Breast epithelium (tissue), 3 donors: Measurements from ENCODE around the gene RERE.

Experiments used
- POLR2A ChIP-seq: fragments of 450-650 bp; IDR thresholded peaks from one replicate; pipeline ENCODE4 v1.6.1; 2016; ENCODE audit warnings: antibody characterized with exemption, mild to moderate bottlenecking, moderate library complexity
- TF ChIP-seq, protein P1 (sequence below), 3 donors: fragments of 450-650 bp; IDR thresholded peaks; one replicate each; pipeline ENCODE4 v1.5.1; 2016 to 2017; ENCODE audit warnings: antibody characterized with exemption in 3 of 3, mild to moderate bottlenecking in 3 of 3, moderate library complexity in 3 of 3

DNA sequence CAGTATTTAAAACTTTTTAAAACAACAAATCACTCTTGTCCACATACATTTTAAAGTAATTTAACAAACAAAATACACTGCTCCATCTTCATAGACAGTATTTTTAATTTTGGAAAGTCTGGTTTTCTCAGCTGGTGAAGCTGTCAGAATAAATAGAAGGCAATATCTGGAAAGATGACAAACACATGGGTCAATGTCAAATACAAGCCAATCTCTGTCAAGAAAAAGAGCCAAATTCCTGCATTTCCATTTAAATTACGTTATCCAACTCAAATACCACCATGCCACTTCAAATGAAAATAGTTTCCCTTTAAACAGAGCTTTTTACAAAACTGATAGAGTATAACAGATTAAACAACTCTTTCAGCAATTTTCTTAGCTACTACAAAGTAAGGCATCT is 176.5 kb downstream of the RERE start:
- TF ChIP-seq, protein P1, sequence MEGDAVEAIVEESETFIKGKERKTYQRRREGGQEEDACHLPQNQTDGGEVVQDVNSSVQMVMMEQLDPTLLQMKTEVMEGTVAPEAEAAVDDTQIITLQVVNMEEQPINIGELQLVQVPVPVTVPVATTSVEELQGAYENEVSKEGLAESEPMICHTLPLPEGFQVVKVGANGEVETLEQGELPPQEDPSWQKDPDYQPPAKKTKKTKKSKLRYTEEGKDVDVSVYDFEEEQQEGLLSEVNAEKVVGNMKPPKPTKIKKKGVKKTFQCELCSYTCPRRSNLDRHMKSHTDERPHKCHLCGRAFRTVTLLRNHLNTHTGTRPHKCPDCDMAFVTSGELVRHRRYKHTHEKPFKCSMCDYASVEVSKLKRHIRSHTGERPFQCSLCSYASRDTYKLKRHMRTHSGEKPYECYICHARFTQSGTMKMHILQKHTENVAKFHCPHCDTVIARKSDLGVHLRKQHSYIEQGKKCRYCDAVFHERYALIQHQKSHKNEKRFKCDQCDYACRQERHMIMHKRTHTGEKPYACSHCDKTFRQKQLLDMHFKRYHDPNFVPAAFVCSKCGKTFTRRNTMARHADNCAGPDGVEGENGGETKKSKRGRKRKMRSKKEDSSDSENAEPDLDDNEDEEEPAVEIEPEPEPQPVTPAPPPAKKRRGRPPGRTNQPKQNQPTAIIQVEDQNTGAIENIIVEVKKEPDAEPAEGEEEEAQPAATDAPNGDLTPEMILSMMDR (IDR thresholded peaks at IDR 0.05) = no peak
- TF ChIP-seq POLR2A = no peak
